Upper lobe of left lung (tissue), 6 donors: ENCODE data around the gene PDGFA. TPM values are rescaled to one million over a fixed set of nuclear protein-coding genes. Genes with fewer than 3 reads are reported as not detected.
A peak's percentile ranks its signal among the peaks of the same experiment; 100 is the strongest.

Experiments used
- ATAC-seq, 2 donors: fragments of 200-7000 bp; cut with Tn5 transposase; one replicate each; pipeline ENCODE4 v1.9.1; 2022; ENCODE audit warnings: mild to moderate bottlenecking in 2 of 2, moderate library complexity in 2 of 2; ENCODE audit not compliant: low FRiP score in 2 of 2
- DNase-seq, 2 donors: peaks; one replicate each; pipeline ENCODE4 v3.0.0-alpha.2; 2019 to 2020
- H3K27ac ChIP-seq, 4 donors: fragments of 200-600 bp; sonication (generic); one replicate each; pipeline ENCODE4 v1.5.1; 2016 to 2019
- H3K27me3 ChIP-seq, 4 donors: fragments of 200-600 bp; sonication (generic); one replicate each; pipeline ENCODE4 v1.5.1; 2017 to 2019
- H3K36me3 ChIP-seq, 4 donors: fragments of 200-600 bp; sonication (generic); one replicate each; pipeline ENCODE4 v1.5.1; 2016 to 2019
- H3K4me1 ChIP-seq, 4 donors: fragments of 200-600 bp; sonication (generic); one replicate each; pipeline ENCODE4 v1.5.1; 2018 to 2019
- H3K4me3 ChIP-seq, 4 donors: fragments of 200-600 bp; sonication (generic); one replicate each; pipeline ENCODE4 v1.5.1; 2017 to 2019; ENCODE audit warnings: mild to moderate bottlenecking in 2 of 4, moderate library complexity in 1 of 4
- H3K9me3 ChIP-seq, 4 donors: fragments of 200-600 bp; sonication (generic); one replicate each; pipeline ENCODE4 v1.5.1; 2018 to 2019
- EP300 ChIP-seq, 4 donors: sonication (generic); formaldehyde crosslinking; IDR thresholded peaks; one replicate each; pipeline ENCODE4 v1.5.1; 2017; ENCODE audit warnings: antibody characterized with exemption in 4 of 4, control low read depth in 2 of 4
- POLR2A ChIP-seq, 4 donors: fragments of 450-650 bp; IDR thresholded peaks; one replicate each; pipeline ENCODE4 v1.5.1; 2016 to 2017; ENCODE audit warnings: antibody characterized with exemption in 4 of 4, mild to moderate bottlenecking in 2 of 4
- POLR2AphosphoS5 ChIP-seq, 2 donors: sonication (generic); formaldehyde crosslinking; IDR thresholded peaks; one replicate each; pipeline ENCODE4 v1.5.1; 2017; ENCODE audit warnings: antibody characterized with exemption in 2 of 2
- WGBS, 2 donors: methylation state at CpG; one replicate each; pipeline ENCODE4 v1.1.5; 2017 to 2018; 5-methylcytosine and 5-hydroxymethylcytosine counted together
- total RNA-seq, 6 donors: library from RNA; depleted of rRNA in 4 of 6; stranded (reverse); fragments of >200 nt in 4 of 6; gene quantifications; one replicate each; pipeline versions ENCODE4 v1.1.0 to v1.2.1, GENCODE V29; 2016 to 2021
- TF ChIP-seq, protein P1 (sequence below), 6 experiments: fragments of 450-650 bp in 4 of 6; fragments of 200-600 bp in 2 of 6; sonication (generic) in 2 of 6; IDR thresholded peaks; one replicate each; pipeline ENCODE4 v1.5.1; 2016 to 2019; ENCODE audit warnings: antibody characterized with exemption in 6 of 6
- donor health status: DM: no; HTN: no; CAD: no; lungs with moderate emphysema.
- donor health status: DM: no; HTN: yes; CAD: no; lungs with severe emphysema.

Gene PDGFA
- total RNA-seq, 6 donors from 2014 or later: 23.0 to 73.3 (median 44.6) TPM

GRCh38 chr7:538764-539685 lies 19.4 kb upstream of the PDGFA start:
- Histone ChIP-seq H3K9me3 (peaks cover 0 to 4% (median 0%) of the 10 kb centered on the region in 4 donors), H3K27ac (peak overlapping the region; percentile 65 to 81 (median 72)), H3K27me3 (no peaks in the 10 kb centered on the region), H3K36me3 (no peaks in the 10 kb centered on the region), H3K4me3 (peak overlapping the region in 1 of 4 donors; percentile 0), H3K4me1 (peaks cover 14 to 21% (median 17%) of the 10 kb centered on the region in 4 donors)
- DNase-seq (peak; percentile 55 to 71), ATAC-seq (peak in 1 of 2 donors; percentile 68)
- WGBS, 2 donors: 68 to 80% methylated on average over 17 to 34 of the region's 37 CpGs
- TF ChIP-seq POLR2A (IDR thresholded peaks at IDR 0.05) (peak in 1 of 4 donors; percentile 27), POLR2AphosphoS5 (IDR thresholded peaks at IDR 0.05) (no peak), EP300 (IDR thresholded peaks at IDR 0.05) (no peak)
- TF ChIP-seq, protein P1, sequence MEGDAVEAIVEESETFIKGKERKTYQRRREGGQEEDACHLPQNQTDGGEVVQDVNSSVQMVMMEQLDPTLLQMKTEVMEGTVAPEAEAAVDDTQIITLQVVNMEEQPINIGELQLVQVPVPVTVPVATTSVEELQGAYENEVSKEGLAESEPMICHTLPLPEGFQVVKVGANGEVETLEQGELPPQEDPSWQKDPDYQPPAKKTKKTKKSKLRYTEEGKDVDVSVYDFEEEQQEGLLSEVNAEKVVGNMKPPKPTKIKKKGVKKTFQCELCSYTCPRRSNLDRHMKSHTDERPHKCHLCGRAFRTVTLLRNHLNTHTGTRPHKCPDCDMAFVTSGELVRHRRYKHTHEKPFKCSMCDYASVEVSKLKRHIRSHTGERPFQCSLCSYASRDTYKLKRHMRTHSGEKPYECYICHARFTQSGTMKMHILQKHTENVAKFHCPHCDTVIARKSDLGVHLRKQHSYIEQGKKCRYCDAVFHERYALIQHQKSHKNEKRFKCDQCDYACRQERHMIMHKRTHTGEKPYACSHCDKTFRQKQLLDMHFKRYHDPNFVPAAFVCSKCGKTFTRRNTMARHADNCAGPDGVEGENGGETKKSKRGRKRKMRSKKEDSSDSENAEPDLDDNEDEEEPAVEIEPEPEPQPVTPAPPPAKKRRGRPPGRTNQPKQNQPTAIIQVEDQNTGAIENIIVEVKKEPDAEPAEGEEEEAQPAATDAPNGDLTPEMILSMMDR (IDR thresholded peaks at IDR 0.05): no peak

DNA sequence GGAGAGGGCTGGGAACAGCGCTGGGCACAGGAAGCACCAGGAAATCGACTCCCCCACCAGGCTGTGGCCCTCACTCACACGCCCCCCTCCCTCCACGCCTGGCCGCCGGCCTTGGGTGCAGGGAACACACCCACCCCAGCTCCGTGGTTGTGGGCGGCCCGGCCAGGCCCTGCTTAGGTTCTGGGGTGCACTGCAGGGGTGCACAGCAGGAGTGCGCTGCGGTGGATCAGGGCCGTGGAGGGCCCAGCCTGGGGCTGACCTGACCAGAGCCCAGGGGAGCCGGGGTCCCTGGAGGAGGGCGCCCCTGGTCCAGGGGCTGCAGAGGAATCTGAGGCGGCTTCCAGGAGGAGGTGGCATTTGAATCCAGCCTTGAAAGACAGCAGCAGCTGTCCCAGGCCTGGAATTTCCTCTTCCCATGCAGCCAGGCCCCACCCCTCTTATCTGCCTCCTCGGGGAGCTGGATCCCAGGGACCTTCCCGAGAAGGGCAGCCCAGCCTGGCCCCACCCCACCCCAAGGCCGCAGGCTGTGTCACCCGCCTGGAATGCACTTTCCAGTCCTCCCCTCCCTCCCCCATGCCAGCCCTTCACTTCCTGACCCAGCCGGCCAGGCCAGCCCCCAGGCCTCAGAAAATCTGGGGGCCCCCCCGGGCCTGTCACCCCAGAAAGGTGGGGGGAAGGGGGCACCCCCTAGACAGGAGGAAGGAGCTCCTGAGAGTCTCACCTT lies 18.4 kb upstream of the PDGFA start:
- WGBS, 2 donors: 32% methylated on average over 16 of the region's 21 CpGs; no CpG with 5 or more reads in 1 of the 2 donors
- DNase-seq (peak; percentile 88 to 90), ATAC-seq (peak; percentile 74 to 83)
- no peaks in the 10 kb centered on the region for H3K36me3 ChIP-seq
- peaks cover 14 to 21% (median 17%) of the 10 kb centered on the region in 4 donors for H3K4me1 ChIP-seq
- TF ChIP-seq, protein P1 (IDR thresholded peaks at IDR 0.05): no peak
- TF ChIP-seq POLR2AphosphoS5 (IDR thresholded peaks at IDR 0.05): peak in 1 of 2 donors; percentile 37
- peak overlapping the region in 1 of 4 donors; percentile 24 for H3K4me3 ChIP-seq
- peaks cover 0 to 4% (median 0%) of the 10 kb centered on the region in 4 donors for H3K9me3 ChIP-seq
- H3K27me3 ChIP-seq: no peaks in the 10 kb centered on the region
- peak overlapping the region; percentile 65 to 81 (median 72) for H3K27ac ChIP-seq

DNA sequence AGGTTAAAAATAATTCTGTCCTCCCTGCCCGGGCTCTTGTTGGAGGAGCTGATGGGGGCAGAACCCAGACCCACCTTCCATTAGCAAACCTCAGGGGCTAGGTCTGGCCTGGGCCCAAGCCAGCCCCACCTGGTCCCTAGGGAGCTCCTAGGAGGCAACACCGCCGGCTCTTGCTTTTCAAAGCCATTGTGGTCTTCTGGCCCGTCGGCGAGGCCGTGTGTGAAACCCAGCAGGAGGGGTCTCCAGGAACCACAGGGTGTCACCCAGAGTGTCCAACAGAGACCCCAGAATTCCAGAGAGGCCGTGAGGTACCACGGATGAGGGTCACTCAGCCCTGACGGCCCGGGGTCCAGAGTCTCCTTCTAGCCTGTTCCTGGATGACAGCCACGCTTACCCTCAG lies 16.6 kb upstream of the PDGFA start:
- DNase-seq: no peak
- Histone ChIP-seq H3K4me1 (peaks cover 14 to 21% (median 17%) of the 10 kb centered on the region in 4 donors), H3K4me3 (no peak overlapping the region), H3K27me3 (no peaks in the 10 kb centered on the region), H3K9me3 (peaks cover 0 to 4% (median 0%) of the 10 kb centered on the region in 4 donors), H3K27ac (no peak overlapping the region), H3K36me3 (no peaks in the 10 kb centered on the region)
- no peak for TF ChIP-seq POLR2AphosphoS5 (IDR thresholded peaks at IDR 0.05)
- no peak for ATAC-seq
- WGBS, 2 donors: 60 to 90% methylated on average over 1 to 8 of the region's 12 CpGs

DNA sequence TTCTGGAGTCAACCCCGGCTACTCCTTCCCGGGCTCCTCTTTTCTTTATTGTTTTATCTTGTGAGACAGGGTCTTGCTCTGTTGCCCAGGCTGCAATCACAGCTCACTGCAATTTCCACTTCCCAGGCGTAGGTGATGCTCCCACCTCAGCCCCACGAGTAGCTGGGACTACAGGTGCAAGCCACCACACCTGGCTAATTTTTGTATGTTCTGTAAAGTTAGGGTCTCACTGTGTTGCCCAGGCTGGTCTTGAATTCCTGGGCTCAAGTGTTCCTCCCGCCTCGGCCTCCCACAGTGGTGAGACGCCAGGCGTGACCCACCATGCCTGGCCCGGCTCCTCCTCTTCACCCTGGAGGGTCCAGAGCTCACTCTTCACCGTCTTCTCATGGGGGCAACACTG lies 15.3 kb upstream of the PDGFA start:
- no peak overlapping the region for H3K27ac ChIP-seq
- H3K36me3 ChIP-seq: no peaks in the 10 kb centered on the region
- no peaks in the 10 kb centered on the region for H3K9me3 ChIP-seq
- no peak for ATAC-seq
- TF ChIP-seq EP300 (IDR thresholded peaks at IDR 0.05) (no peak), POLR2A (IDR thresholded peaks at IDR 0.05) (no peak), POLR2AphosphoS5 (IDR thresholded peaks at IDR 0.05) (no peak)
- TF ChIP-seq, protein P1 (IDR thresholded peaks at IDR 0.05): no peak
- WGBS, 2 donors: 87 to 96% methylated on average over 10 of the region's 10 CpGs
- no peak overlapping the region for H3K4me3 ChIP-seq
- no peaks in the 10 kb centered on the region for H3K27me3 ChIP-seq
- H3K4me1 ChIP-seq: peaks cover 14 to 21% (median 17%) of the 10 kb centered on the region in 4 donors
- DNase-seq: no peak

- TF ChIP-seq POLR2A (IDR thresholded peaks at IDR 0.05): no peak
- TF ChIP-seq, protein P1 (IDR thresholded peaks at IDR 0.05): no peak
- Histone ChIP-seq H3K27ac (no peak overlapping the region), H3K4me1 (peaks cover 13 to 16% (median 15%) of the 10 kb centered on the region in 4 donors), H3K27me3 (no peaks in the 10 kb centered on the region), H3K9me3 (no peaks in the 10 kb centered on the region), H3K4me3 (no peak overlapping the region), H3K36me3 (no peaks in the 10 kb centered on the region)
- 90 to 93% methylated on average over 8 of the region's 8 CpGs for WGBS, 2 donors
- no peak for ATAC-seq
- no peak for DNase-seq
These were observed 14.4 kb upstream of the PDGFA start for GRCh38 chr7:534075-534474.
